ENCODE data around the gene EFNA5.

EFNA5 gene

DNA sequence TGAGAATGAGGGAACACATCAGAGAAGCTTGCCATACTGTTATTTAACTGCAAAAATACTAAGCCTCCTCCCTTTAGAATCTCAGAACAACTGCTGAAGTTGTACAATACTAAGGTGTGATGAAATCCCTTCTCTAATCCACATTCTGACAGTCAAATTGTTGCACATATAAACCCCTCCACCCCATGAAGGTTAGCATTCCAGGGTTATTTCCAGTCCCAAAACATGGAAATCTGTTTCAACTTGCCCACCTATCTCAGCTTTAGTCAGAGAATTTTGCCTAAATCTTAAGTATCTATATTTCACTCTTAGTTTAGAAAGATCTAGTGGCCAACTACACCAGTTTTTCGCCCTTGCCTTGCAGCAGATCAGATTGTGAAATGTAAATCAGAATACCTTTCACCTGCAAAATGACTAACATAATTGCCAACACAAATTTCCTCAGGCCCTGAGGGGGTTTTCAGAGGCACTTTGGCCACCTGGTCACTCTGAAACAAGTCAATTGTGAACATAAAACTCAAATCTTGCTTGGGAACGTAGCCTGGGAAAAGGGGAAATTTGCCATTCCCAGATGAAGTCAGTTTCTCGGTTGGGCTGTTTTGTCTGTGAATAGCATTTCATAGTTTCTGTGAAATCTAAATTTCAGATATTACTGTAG lies 93.9 kb downstream of the EFNA5 start:
- H3K4me3 Mint-ChIP-seq = no peak overlapping the region
- H3K4me1 Mint-ChIP-seq (ENCODE audit: low read depth in 2 of 2) = peaks cover 3 to 4% of the 10 kb centered on the region in 2 donors
- no peaks in the 10 kb centered on the region for H3K36me3 Mint-ChIP-seq (ENCODE audit: insufficient read depth)
- ATAC-seq (replicated peaks) (no peak), DNase-seq (no peak)
- H3K9me3 Mint-ChIP-seq = no peaks in the 10 kb centered on the region
- H3K27ac Mint-ChIP-seq = no peak overlapping the region
- H3K27me3 Mint-ChIP-seq = no peaks in the 10 kb centered on the region

DNA sequence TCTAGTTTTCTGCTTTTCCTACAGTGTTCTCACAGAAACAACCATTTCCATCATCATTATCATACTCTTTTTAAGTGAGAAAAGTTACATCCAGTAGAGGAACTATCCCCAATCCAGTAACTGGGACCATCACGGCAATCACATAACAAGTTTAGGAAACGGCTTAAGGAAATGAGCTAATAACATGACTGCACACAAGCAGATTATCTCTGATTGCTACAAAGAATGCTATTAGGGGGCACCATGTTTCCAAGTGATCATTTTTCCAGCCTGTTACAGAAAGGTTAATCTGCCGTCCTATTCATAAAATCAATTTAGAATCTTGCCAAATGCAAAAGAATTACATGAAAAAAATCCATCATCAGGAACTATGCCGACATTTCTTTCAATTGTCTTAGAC lies 94.6 kb downstream of the EFNA5 start:
- H3K36me3 Mint-ChIP-seq (ENCODE audit: insufficient read depth) = no peaks in the 10 kb centered on the region
- H3K27ac Mint-ChIP-seq = no peak overlapping the region
- H3K27me3 Mint-ChIP-seq = no peaks in the 10 kb centered on the region
- H3K4me1 Mint-ChIP-seq (ENCODE audit: low read depth in 2 of 2) = peaks cover 7 to 12% of the 10 kb centered on the region in 2 donors
- H3K9me3 Mint-ChIP-seq = no peaks in the 10 kb centered on the region
- no peak for ATAC-seq (replicated peaks)
- H3K4me3 Mint-ChIP-seq = no peak overlapping the region
- no peak for DNase-seq

GRCh38 chr5:107574287-107574686 lies 96.5 kb downstream of the EFNA5 start:
- DNase-seq (no peak), ATAC-seq (replicated peaks) (no peak)
- H3K4me3 Mint-ChIP-seq = no peak overlapping the region
- no peaks in the 10 kb centered on the region for H3K9me3 Mint-ChIP-seq
- no peaks in the 10 kb centered on the region for H3K27me3 Mint-ChIP-seq
- peaks cover 14 to 23% of the 10 kb centered on the region in 2 donors for H3K4me1 Mint-ChIP-seq (ENCODE audit: low read depth in 2 of 2)
- no peaks in the 10 kb centered on the region for H3K36me3 Mint-ChIP-seq (ENCODE audit: insufficient read depth)
- peak overlapping the region in 1 of 2 donors; percentile 14 for H3K27ac Mint-ChIP-seq

DNA sequence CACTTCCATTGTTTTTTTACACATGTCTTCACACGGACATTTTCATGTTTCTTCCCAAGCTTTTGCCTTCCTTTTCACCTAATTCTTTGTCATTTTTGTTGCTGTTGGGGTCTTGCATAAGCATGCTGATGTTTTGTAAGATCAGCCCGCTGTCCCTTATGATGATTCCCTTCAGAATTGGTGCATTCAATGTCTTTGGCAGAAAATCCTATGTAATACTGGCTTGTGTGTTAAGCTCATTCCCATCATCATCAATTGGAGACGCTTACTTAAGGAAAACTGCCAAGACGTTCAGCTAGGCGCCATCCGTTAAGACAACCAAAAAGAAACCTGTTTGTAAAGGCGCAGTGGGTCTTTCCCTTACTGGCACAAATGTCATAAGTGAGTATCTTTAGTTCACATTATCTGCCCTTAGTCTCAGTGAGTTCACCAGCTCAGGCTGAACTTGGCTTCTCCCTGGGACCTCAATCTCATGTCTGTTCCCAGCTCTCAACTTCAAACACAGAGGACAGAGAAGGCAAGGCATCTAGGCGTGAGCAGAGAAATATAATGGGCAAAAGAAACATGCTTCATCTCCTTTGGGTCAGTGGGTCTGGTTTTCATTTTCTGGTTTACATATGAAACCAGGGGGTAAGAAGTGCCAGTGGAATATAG lies 97.9 kb downstream of the EFNA5 start:
- H3K27me3 Mint-ChIP-seq = no peaks in the 10 kb centered on the region
- peaks cover 14 to 23% of the 10 kb centered on the region in 2 donors for H3K4me1 Mint-ChIP-seq (ENCODE audit: low read depth in 2 of 2)
- H3K27ac Mint-ChIP-seq = no peak overlapping the region
- ATAC-seq (replicated peaks) (no peak), DNase-seq (no peak)
- H3K9me3 Mint-ChIP-seq = no peaks in the 10 kb centered on the region
- H3K36me3 Mint-ChIP-seq (ENCODE audit: insufficient read depth) = no peaks in the 10 kb centered on the region
- no peak overlapping the region for H3K4me3 Mint-ChIP-seq

GRCh38 chr5:107571621-107572536 lies 98.9 kb downstream of the EFNA5 start:
- DNase-seq (peak; percentile 85 to 92 (median 86)), ATAC-seq (replicated peaks) (peak; percentile 82)
- H3K4me1 Mint-ChIP-seq (ENCODE audit: low read depth in 2 of 2) = peaks cover 14 to 23% of the 10 kb centered on the region in 2 donors
- no peaks in the 10 kb centered on the region for H3K27me3 Mint-ChIP-seq
- H3K36me3 Mint-ChIP-seq (ENCODE audit: insufficient read depth) = no peaks in the 10 kb centered on the region
- H3K9me3 Mint-ChIP-seq = no peaks in the 10 kb centered on the region
- H3K4me3 Mint-ChIP-seq = peak overlapping the region; percentile 77 to 80
- peak overlapping the region; percentile 89 to 96 for H3K27ac Mint-ChIP-seq

GRCh38 chr5:107570805-107571531 lies 99.8 kb downstream of the EFNA5 start:
- peak overlapping the region; percentile 89 to 96 for H3K27ac Mint-ChIP-seq
- H3K27me3 Mint-ChIP-seq = peaks cover 0 to 5% of the 10 kb centered on the region in 2 donors
- peaks cover 14 to 23% of the 10 kb centered on the region in 2 donors for H3K4me1 Mint-ChIP-seq (ENCODE audit: low read depth in 2 of 2)
- ATAC-seq (replicated peaks) (peak; percentile 66), DNase-seq (peak; percentile 21 to 47 (median 25))
- no peaks in the 10 kb centered on the region for H3K9me3 Mint-ChIP-seq
- no peaks in the 10 kb centered on the region for H3K36me3 Mint-ChIP-seq (ENCODE audit: insufficient read depth)
- peak overlapping the region; percentile 77 to 80 for H3K4me3 Mint-ChIP-seq

DNA sequence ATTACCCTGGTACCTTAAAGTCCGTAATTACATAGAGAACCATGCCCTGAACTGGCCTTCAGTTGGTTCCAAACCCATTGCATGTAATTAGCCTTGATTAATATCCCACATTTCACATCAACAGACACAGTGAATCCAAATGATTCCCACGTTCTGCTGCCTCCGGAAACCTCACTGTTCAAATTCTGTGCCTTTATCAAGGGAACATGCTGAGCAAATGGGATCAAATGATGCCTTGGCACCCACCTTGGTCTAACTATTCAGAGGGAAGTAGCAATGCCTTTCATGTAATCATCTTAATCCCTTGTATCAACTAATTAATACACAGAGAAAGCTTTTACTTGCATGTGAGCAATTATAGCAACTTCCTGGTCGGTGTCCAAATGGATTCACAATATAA lies 100.6 kb downstream of the EFNA5 start:
- peaks cover 0 to 9% of the 10 kb centered on the region in 2 donors for H3K27me3 Mint-ChIP-seq
- H3K27ac Mint-ChIP-seq = peak overlapping the region; percentile 89 to 96
- DNase-seq (no peak), ATAC-seq (replicated peaks) (no peak)
- H3K36me3 Mint-ChIP-seq (ENCODE audit: insufficient read depth) = no peaks in the 10 kb centered on the region
- no peak overlapping the region for H3K4me3 Mint-ChIP-seq
- H3K4me1 Mint-ChIP-seq (ENCODE audit: low read depth in 2 of 2) = peaks cover 14 to 23% of the 10 kb centered on the region in 2 donors
- H3K9me3 Mint-ChIP-seq = no peaks in the 10 kb centered on the region

GRCh38 chr5:107567901-107568671 lies 102.7 kb downstream of the EFNA5 start:
- H3K4me1 Mint-ChIP-seq (ENCODE audit: low read depth in 2 of 2) = peaks cover 14 to 23% of the 10 kb centered on the region in 2 donors
- ATAC-seq (replicated peaks) = no peak
- no peaks in the 10 kb centered on the region for H3K36me3 Mint-ChIP-seq (ENCODE audit: insufficient read depth)
- H3K9me3 Mint-ChIP-seq = no peaks in the 10 kb centered on the region
- peak overlapping the region in 1 of 2 donors; percentile 4 for H3K27ac Mint-ChIP-seq
- H3K4me3 Mint-ChIP-seq = no peak overlapping the region
- peaks cover 0 to 20% of the 10 kb centered on the region in 2 donors for H3K27me3 Mint-ChIP-seq
- DNase-seq = no peak

DNA sequence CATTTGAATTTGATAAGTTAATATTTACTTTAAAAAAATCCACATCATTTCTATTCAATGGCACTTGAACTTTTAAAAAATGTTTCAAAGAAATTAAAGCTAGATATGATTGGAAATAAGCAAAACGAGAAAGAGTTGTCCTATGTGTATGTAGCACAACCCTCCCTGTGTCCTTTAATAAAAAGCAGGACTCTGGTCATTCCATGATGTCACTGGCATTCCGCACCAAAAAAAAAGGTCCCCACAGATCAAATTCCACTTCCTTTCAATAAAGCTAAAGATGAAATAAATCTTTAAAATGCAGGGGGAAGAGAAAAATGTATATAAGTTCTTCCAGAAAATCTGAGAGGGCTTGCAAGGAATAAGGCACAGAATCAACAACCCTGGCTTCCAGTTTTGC lies 103.8 kb downstream of the EFNA5 start:
- H3K27ac Mint-ChIP-seq = no peak overlapping the region
- no peak for ATAC-seq (replicated peaks)
- H3K4me3 Mint-ChIP-seq = no peak overlapping the region
- no peaks in the 10 kb centered on the region for H3K36me3 Mint-ChIP-seq (ENCODE audit: insufficient read depth)
- H3K27me3 Mint-ChIP-seq = peaks cover 0 to 20% of the 10 kb centered on the region in 2 donors
- H3K4me1 Mint-ChIP-seq (ENCODE audit: low read depth in 2 of 2) = peaks cover 12 to 19% of the 10 kb centered on the region in 2 donors
- no peak for DNase-seq
- H3K9me3 Mint-ChIP-seq = no peaks in the 10 kb centered on the region

DNA sequence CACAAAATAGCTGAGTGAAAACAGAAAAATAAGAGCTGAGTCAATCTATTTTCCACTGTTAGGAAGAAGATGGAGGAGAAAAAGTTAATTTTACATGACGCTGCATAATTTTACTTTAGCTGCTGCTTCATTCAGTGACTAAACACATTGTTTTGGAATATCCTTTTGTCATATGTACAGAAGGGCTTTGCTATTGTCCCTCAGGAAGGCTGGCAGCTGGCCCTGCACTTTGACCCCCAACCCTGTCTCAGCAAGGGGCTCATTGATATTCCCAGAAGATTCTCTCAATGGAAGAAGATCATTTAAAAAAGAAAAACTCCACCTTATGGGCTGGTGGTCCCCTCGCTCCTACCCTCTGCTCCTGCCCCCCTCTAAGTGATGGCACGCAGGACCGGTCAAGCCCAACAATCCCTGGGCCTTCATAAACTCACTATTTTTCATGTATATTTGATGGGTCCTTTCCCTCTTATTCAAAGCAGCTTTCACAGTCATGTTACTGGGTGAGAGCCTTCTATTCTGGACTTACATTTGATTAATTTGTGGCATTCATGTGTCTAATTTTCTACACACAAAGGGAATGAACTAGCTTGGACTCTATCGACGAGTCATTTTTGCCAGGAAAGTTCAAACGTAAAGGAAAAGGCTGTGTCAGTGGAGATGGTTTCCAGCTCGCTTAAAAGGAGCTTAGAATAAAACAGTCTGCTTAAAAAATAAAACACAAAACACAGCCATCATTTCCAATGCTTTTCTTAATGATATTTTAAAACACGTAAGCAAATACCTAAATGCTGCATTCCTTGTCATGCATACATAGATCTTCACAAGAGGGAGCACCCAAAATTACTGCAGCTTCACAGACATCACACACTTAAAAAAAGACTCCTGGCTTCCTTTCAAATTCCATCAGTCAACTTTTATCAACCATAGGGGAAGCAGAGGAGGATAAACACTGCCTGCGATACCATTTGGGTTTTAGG lies 104.7 kb downstream of the EFNA5 start:
- H3K4me1 Mint-ChIP-seq (ENCODE audit: low read depth in 2 of 2) = peaks cover 7 to 10% of the 10 kb centered on the region in 2 donors
- DNase-seq = no peak

GRCh38 chr5:107564931-107565372 lies 105.8 kb downstream of the EFNA5 start:
- H3K27ac Mint-ChIP-seq = no peak overlapping the region

More for the DNA sequence above, 104.7 kb downstream of the EFNA5 start:
- H3K27ac Mint-ChIP-seq = no peak overlapping the region
- H3K4me3 Mint-ChIP-seq = no peak overlapping the region
- H3K27me3 Mint-ChIP-seq = peaks cover 0 to 20% of the 10 kb centered on the region in 2 donors
- no peak for ATAC-seq (replicated peaks)
- H3K9me3 Mint-ChIP-seq = no peaks in the 10 kb centered on the region
- H3K36me3 Mint-ChIP-seq (ENCODE audit: insufficient read depth) = no peaks in the 10 kb centered on the region

More at GRCh38 chr5:107564931-107565372, 105.8 kb downstream of the EFNA5 start:
- Mint-ChIP-seq H3K9me3 (no peaks in the 10 kb centered on the region), H3K4me1 (ENCODE audit: low read depth in 2 of 2) (no peaks in the 10 kb centered on the region), H3K36me3 (ENCODE audit: insufficient read depth) (no peaks in the 10 kb centered on the region), H3K27me3 (peaks cover 0 to 20% of the 10 kb centered on the region in 2 donors), H3K4me3 (no peak overlapping the region)
- no peak for DNase-seq
- ATAC-seq (replicated peaks) = no peak
